Liver (tissue), 3 donors: ENCODE data around the gene IQCC.

Experiments
- RAD21 ChIP-seq, 2 donors: IDR thresholded peaks; 2 replicates each; pipeline ENCODE4 v1.6.1; 2016; ENCODE audit warnings: antibody characterized with exemption in 2 of 2, mild to moderate bottlenecking in 2 of 2
- YY1 ChIP-seq: IDR thresholded peaks from 2 replicates; pipeline ENCODE4 v1.6.1; 2016; ENCODE audit warnings: antibody characterized with exemption, mild to moderate bottlenecking
- TF ChIP-seq, protein P1 (sequence below): fragments of 150-350 bp; IDR thresholded peaks from 2 replicates; pipeline ENCODE4 v1.5.1; 2017; ENCODE audit warnings: improper control_type of control experiment, low read depth, low read length; ENCODE audit not compliant: missing input control
- TF ChIP-seq, protein P2 (sequence below): IDR thresholded peaks from 2 replicates; pipeline ENCODE4 v1.6.1; 2016; ENCODE audit warnings: antibody characterized with exemption, mild to moderate bottlenecking
- donor health status: healthy.
- donor health status: healthy.

DNA sequence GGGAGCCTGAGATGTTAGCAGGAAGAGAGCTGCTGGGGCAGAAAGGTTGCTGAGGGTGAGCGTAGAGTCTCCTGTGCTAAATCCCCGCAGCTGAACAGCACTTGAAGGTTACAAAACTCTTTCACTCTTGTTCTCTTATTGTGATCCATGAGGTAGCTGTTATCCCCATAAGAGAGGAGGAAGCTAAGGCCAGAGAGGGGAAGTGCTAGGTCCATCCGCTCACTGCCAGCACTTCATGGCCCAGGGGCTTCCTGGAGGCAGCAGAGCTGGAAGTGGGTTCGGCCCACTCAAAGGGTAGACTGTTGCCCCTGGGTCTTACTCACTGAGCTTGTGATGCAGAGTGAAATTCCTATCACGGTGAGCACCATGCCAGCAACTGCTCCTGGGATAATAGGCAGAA is 11.1 kb downstream of the IQCC start:
- TF ChIP-seq, protein P1, sequence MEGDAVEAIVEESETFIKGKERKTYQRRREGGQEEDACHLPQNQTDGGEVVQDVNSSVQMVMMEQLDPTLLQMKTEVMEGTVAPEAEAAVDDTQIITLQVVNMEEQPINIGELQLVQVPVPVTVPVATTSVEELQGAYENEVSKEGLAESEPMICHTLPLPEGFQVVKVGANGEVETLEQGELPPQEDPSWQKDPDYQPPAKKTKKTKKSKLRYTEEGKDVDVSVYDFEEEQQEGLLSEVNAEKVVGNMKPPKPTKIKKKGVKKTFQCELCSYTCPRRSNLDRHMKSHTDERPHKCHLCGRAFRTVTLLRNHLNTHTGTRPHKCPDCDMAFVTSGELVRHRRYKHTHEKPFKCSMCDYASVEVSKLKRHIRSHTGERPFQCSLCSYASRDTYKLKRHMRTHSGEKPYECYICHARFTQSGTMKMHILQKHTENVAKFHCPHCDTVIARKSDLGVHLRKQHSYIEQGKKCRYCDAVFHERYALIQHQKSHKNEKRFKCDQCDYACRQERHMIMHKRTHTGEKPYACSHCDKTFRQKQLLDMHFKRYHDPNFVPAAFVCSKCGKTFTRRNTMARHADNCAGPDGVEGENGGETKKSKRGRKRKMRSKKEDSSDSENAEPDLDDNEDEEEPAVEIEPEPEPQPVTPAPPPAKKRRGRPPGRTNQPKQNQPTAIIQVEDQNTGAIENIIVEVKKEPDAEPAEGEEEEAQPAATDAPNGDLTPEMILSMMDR, result no peak
- TF ChIP-seq, protein P2, sequence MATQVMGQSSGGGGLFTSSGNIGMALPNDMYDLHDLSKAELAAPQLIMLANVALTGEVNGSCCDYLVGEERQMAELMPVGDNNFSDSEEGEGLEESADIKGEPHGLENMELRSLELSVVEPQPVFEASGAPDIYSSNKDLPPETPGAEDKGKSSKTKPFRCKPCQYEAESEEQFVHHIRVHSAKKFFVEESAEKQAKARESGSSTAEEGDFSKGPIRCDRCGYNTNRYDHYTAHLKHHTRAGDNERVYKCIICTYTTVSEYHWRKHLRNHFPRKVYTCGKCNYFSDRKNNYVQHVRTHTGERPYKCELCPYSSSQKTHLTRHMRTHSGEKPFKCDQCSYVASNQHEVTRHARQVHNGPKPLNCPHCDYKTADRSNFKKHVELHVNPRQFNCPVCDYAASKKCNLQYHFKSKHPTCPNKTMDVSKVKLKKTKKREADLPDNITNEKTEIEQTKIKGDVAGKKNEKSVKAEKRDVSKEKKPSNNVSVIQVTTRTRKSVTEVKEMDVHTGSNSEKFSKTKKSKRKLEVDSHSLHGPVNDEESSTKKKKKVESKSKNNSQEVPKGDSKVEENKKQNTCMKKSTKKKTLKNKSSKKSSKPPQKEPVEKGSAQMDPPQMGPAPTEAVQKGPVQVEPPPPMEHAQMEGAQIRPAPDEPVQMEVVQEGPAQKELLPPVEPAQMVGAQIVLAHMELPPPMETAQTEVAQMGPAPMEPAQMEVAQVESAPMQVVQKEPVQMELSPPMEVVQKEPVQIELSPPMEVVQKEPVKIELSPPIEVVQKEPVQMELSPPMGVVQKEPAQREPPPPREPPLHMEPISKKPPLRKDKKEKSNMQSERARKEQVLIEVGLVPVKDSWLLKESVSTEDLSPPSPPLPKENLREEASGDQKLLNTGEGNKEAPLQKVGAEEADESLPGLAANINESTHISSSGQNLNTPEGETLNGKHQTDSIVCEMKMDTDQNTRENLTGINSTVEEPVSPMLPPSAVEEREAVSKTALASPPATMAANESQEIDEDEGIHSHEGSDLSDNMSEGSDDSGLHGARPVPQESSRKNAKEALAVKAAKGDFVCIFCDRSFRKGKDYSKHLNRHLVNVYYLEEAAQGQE, result no peak
- TF ChIP-seq YY1 (no peak), RAD21 (IDR thresholded peaks at IDR 0.05) (no peak)
